Mesothelial cell of epicardium (in vitro differentiated cells): Measurements from ENCODE around the gene MTMR4. TPM values are rescaled to one million over a fixed set of nuclear protein-coding genes. Genes with fewer than 3 reads are reported as not detected.
"Not testable (repeated sequence)": the region's sequence is repeated elsewhere in the genome, so short reads cannot be mapped to it uniquely, and the experiment has no call there.

Experiments
- DNase-seq, 2 experiments: peaks; one replicate each; pipeline ENCODE4 v3.0.0; 2021; ENCODE audit warnings: low spot score in 2 of 2; ENCODE audit not compliant: unreplicated experiment in 2 of 2
- H3K27ac Mint-ChIP-seq: 2 replicates; pipeline ENCODE4 v1.8.0; 2021; ENCODE audit warnings: mixed read lengths
- H3K27me3 Mint-ChIP-seq: 2 replicates; pipeline ENCODE4 v1.8.0; 2021; ENCODE audit warnings: low read depth, mixed read lengths
- H3K36me3 Mint-ChIP-seq: 2 replicates; pipeline ENCODE4 v1.8.0; 2021; ENCODE audit warnings: mixed read lengths
- H3K4me1 Mint-ChIP-seq: 2 replicates; pipeline ENCODE4 v1.8.0; 2021; ENCODE audit warnings: mixed read lengths
- H3K4me3 Mint-ChIP-seq: 2 replicates; pipeline ENCODE4 v1.8.0; 2021; ENCODE audit warnings: mild to moderate bottlenecking, moderate library complexity, mixed read lengths
- H3K9me3 Mint-ChIP-seq: 2 replicates; pipeline ENCODE4 v1.8.0; 2021; ENCODE audit warnings: mixed read lengths
- total RNA-seq: library from RNA; stranded (reverse); gene quantifications from 3 replicates; pipeline ENCODE4 v1.2.1, GENCODE V29; 2021
- TF ChIP-seq, protein P1 (sequence below): fragments of 200-600 bp; sonication (generic); IDR thresholded peaks from one replicate; pipeline ENCODE4 v1.5.0; 2021; ENCODE audit warnings: antibody characterized with exemption; ENCODE audit not compliant: unreplicated experiment

MTMR4 gene
- total RNA-seq, 1 donor from 2014 or later: 73.1 TPM

DNA sequence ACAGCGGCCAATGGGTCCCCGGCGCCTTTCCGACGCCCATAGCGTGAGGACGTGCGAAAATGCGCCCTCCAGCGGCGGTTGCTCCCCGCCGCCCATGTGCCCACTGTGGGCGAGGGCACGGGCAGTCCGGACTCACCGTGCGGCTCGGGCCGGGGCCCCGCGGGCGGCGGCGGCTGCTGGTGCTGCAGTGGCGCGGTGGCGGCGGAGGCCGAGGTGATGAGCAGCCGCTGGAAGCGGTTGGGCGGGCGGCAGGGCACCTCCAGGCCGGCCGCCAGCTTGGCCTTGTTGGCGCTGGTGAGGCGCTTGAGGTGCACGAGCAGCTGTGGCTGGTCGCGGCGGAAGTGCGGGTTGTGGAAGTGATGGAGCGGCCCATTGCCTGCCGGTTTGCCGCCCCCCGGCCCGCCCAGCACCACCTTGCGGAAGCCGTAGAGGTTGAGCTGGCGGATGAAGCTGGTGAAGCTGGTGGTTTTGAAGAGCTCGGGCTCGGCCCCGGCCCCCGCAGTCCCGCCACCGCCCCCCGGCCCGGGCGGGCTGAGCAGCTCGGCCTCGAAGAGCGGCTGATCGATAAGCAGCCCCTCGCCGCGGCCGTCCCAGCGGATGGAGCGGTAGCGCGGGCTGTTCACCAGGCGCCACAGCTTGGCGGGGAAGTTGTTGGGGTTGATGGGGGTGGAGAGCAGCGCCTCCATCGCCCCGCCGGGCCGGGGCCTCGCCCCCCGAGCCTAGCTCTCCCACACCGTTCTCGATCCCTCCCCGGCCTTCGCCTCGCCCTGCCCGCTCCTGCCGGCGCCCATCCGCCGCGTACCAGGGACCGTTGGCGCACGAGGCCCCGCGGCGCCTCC lies 26.6 kb downstream of the MTMR4 start, which contains the start of gene HSF5:
HSF5 (minus strand) TSS at position 820 of the 839 bp plus-strand sequence; CDS start at position 686, 134 bp downstream.
- no peak for DNase-seq
- TF ChIP-seq, protein P1, sequence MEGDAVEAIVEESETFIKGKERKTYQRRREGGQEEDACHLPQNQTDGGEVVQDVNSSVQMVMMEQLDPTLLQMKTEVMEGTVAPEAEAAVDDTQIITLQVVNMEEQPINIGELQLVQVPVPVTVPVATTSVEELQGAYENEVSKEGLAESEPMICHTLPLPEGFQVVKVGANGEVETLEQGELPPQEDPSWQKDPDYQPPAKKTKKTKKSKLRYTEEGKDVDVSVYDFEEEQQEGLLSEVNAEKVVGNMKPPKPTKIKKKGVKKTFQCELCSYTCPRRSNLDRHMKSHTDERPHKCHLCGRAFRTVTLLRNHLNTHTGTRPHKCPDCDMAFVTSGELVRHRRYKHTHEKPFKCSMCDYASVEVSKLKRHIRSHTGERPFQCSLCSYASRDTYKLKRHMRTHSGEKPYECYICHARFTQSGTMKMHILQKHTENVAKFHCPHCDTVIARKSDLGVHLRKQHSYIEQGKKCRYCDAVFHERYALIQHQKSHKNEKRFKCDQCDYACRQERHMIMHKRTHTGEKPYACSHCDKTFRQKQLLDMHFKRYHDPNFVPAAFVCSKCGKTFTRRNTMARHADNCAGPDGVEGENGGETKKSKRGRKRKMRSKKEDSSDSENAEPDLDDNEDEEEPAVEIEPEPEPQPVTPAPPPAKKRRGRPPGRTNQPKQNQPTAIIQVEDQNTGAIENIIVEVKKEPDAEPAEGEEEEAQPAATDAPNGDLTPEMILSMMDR: no peak
- Mint-ChIP-seq H3K27ac (no peak within 1 kb of the TSS), H3K4me3 (no peak within 1 kb of the TSS), H3K36me3 (peaks cover 31% of the 10 kb centered on the region), H3K4me1 (no peaks in the 10 kb centered on the region), H3K27me3 (peaks cover 2% of the 10 kb centered on the region), H3K9me3 (no peaks in the 10 kb centered on the region)

DNA sequence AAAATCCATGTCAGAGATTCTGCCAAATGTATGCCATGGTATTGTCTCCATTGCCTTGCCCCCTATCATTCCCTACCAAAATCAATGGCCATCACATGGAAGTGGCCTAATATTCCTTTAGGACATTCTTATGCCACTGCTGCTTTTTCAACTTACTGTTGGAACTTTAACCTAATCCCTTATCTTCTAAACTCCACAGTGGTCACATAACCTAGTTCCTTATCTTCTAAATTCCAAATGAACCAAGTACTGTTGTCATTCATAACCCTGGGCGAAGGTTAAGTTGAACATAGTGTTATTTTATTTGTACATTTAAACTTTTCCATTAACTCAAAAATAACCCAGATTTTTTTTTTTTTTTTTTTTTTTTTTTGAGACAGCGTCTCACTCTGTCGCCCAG lies 29.8 kb downstream of the MTMR4 start:
- no peak overlapping the region for H3K27ac Mint-ChIP-seq
- H3K9me3 Mint-ChIP-seq: no peaks in the 10 kb centered on the region
- H3K4me1 Mint-ChIP-seq: no peaks in the 10 kb centered on the region
- H3K36me3 Mint-ChIP-seq: peaks cover 15% of the 10 kb centered on the region
- DNase-seq: no peak
- peaks cover 2% of the 10 kb centered on the region for H3K27me3 Mint-ChIP-seq
- TF ChIP-seq, protein P1: no peak
- no peak overlapping the region for H3K4me3 Mint-ChIP-seq

DNA sequence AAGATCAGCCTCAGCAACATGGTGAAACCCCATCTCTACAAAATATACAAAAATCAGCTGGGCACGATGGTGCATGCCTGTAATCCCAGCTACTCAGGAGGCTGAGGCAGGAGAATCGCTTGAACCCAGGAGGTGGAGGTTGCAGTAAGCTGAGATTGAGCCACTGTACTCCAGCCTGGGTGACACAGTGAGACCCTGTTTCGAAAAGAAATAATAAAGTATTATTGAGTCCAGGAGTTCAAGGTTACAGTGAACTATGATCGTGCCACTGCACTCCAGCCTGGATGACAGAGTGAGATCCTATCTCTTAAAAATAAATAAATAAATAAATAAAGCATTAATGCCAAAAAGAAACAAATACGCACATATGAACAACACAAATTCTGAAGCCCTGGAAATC lies 32.6 kb downstream of the MTMR4 start:
- not testable (repeated sequence) for H3K9me3 Mint-ChIP-seq, H3K27ac Mint-ChIP-seq, H3K27me3 Mint-ChIP-seq, DNase-seq, H3K4me3 Mint-ChIP-seq, H3K36me3 Mint-ChIP-seq, H3K4me1 Mint-ChIP-seq

- Mint-ChIP-seq H3K4me3 (no peak overlapping the region), H3K9me3 (no peaks in the 10 kb centered on the region), H3K27ac (no peak overlapping the region), H3K36me3 (no peaks in the 10 kb centered on the region), H3K4me1 (no peaks in the 10 kb centered on the region), H3K27me3 (peaks cover 2% of the 10 kb centered on the region)
- DNase-seq: no peak
- TF ChIP-seq, protein P1: no peak
Measured at GRCh38 chr17:58480090-58480489, 34.3 kb downstream of the MTMR4 start.

DNA sequence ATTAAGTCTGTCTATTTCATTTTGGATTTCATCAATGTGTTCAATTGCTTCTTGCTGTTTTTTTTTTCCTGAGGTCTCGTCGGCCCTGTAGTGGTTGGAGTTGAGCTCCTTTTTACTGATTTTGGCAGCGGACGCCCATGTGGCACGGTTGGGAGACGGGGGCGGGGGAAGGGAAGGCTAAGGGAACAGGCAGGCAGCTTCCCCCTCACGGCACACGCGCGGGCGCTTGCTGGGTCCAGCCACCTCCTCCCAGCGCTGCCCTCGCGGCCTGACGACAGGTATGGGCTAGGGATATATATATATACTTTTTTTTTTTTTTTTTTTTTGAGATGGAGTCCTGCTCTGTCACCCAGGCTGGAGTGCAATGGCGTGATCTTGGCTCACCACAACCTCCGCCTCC lies 37.6 kb downstream of the MTMR4 start:
- TF ChIP-seq, protein P1: no peak
- Mint-ChIP-seq H3K36me3 (no peaks in the 10 kb centered on the region), H3K4me3 (no peak overlapping the region), H3K4me1 (no peaks in the 10 kb centered on the region), H3K27ac (no peak overlapping the region), H3K9me3 (no peaks in the 10 kb centered on the region), H3K27me3 (peaks cover 6% of the 10 kb centered on the region)
- DNase-seq: no peak

GRCh38 chr17:58475985-58476384 lies 38.5 kb downstream of the MTMR4 start:
- Mint-ChIP-seq H3K27ac (no peak overlapping the region), H3K36me3 (no peaks in the 10 kb centered on the region), H3K9me3 (no peaks in the 10 kb centered on the region), H3K4me1 (no peaks in the 10 kb centered on the region), H3K4me3 (no peak overlapping the region), H3K27me3 (peaks cover 7% of the 10 kb centered on the region)
- TF ChIP-seq, protein P1: no peak
- no peak for DNase-seq
